GM12801 (cell line): Measurements from ENCODE around the gene SPATA13.

ENCODE experiments used
- TF ChIP-seq, protein P1 (sequence below): IDR thresholded peaks from one replicate; pipeline ENCODE4 v1.5.1; 2011; ENCODE audit warnings: control low read depth; ENCODE audit not compliant: insufficient read length; ENCODE audit errors: extremely low read depth

The SPATA13 gene

DNA sequence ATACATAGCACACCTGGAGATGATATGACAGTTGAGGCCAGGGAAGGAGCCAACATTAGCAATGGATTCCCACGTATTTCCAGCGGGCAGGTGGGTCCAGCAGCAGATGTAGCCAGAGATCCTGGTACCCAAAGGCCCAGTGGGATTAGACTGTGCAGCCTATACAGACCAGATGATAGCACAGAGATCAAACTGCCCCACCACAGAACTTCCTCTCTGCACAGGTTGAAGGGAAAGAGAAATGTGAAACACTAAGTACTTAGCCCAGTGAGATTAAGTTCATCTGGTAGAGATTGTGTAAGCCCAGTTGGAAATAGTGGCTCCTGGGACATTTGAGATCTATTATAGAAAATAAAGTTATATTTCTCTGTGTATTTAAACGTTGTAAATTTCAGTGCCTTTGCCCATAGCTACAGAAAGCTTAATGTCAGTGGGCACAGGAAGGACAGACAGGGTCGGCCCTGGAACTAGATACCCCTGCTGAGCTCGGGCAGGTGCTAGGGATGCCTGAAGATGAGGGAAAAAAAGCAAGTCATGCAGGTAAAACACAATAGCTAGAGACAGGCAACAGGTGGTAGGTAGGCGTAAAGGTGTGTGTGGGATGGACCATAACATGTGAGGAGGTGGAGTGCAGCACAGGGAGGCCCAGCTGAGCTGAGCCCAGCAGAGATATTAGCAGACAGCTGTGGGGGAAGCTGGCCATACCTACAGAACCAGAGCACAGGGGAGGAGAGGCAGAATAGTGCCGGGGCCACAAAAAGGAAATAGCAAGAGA lies 27.3 kb upstream of the SPATA13 start:
- TF ChIP-seq, protein P1, sequence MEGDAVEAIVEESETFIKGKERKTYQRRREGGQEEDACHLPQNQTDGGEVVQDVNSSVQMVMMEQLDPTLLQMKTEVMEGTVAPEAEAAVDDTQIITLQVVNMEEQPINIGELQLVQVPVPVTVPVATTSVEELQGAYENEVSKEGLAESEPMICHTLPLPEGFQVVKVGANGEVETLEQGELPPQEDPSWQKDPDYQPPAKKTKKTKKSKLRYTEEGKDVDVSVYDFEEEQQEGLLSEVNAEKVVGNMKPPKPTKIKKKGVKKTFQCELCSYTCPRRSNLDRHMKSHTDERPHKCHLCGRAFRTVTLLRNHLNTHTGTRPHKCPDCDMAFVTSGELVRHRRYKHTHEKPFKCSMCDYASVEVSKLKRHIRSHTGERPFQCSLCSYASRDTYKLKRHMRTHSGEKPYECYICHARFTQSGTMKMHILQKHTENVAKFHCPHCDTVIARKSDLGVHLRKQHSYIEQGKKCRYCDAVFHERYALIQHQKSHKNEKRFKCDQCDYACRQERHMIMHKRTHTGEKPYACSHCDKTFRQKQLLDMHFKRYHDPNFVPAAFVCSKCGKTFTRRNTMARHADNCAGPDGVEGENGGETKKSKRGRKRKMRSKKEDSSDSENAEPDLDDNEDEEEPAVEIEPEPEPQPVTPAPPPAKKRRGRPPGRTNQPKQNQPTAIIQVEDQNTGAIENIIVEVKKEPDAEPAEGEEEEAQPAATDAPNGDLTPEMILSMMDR = no peak

DNA sequence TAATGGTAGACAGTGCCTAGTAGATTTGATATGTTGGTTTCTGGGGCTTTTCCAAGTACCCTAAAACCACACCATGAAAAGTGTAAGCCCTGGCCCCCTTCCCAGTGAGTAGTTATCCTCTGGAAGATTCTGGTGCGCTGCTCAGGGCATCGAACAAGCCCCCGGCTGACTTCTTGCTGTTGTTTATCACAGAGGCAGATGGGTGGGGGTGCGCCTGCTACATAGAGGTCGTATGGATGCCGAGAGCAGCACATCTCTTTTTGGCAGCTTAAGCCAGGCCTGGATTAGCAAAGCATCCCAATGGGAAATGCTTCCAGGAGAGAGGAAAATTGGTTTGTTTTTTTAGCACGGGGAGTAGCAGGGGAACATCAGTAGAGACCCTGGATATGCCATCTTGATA lies 26.3 kb upstream of the SPATA13 start:
- TF ChIP-seq, protein P1 = no peak

DNA sequence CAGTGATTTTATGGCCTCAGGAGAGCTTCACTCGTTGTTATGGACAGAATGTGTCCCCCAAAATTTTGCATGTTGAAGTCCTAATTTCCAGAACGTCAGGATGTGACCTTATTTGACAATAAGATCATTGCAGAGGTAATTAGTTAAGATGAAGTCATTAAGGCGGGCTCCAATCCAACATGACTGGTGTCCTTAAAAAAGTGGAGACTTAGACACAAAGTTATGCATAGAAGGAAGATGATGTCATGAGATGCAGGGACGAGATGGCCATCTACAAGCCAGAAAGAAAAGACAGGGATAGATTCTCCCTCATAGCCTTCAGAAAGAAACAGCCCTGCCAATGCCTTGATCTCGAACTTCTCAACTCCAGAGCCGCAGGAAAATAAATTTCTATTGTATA lies 25.8 kb upstream of the SPATA13 start:
- TF ChIP-seq, protein P1 = no peak

DNA sequence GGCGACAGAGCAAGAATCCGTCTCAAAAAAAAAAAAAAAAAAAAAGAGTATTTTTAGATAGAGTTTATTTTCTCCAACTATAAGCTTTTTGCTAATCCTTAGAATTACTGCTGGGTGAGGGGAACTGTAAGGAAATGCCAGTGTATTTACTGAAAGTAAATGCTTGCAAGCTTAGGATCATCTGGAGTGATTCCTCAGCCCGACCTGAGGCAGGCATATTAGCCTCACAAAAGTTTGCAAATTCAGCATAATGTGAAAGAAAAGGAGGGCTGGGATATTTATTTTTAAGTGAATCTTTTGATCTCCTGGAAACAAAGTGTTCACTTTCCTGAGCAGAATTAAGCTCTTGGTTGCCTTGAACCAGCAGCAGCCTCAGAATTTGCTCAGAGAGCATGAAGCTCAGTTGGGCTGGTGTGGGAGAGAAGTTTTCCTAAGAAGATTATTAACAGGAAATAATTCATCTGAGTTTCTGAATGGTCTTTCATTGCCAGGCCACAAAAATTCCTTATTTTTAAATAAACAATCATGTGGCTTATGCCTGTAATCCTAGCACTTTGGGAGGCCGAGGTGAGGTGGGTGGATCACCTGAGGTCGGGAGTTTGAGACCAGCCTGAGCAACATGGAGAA lies 24.7 kb upstream of the SPATA13 start:
- TF ChIP-seq, protein P1 = no peak

DNA sequence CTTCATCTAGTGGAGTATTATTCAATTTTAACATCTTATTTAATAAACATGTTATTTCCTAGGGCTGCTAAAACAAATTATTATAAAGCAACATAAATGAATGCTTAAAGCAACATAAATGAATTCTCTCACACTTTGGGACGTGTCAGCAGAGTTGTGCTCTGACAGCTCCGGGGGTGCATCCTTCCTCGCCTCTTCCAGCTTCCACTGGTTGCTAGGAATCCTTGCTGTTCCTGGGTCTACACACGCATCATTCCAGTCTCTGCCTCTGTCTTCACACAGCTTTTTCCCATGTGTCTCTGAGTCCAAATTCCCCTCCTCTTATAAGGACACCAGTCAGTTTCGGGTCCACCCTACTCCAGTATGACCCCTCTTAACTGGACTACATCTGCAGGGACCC lies 21.6 kb upstream of the SPATA13 start:
- TF ChIP-seq, protein P1 = no peak

DNA sequence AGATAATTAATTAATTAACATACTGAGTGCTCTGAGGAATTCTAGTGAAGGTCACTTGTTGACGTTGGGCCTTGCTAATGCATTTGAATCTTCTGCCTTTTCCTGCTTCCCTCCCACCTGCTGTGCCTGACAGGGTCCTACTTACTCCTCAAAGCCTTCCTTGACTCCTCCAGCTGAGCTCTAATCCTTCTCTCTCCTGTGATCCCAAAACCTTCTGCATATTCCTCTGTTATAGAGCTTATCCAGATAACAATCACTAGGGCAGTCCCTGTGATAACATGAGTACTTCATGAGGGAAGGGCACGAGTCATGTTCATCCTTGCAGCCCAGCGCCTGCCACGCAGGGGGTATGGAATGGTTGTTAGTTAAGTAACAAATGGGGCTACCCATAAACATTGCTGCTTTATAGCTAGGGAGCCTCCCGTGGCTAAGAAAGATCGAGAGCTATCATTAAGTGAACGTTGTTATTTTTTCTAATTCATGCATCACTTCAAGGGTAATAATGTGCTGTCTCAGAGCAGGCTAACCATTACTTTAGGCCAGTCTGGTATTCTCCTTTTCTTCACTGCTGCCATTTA lies 19.1 kb upstream of the SPATA13 start:
- TF ChIP-seq, protein P1 = no peak

DNA sequence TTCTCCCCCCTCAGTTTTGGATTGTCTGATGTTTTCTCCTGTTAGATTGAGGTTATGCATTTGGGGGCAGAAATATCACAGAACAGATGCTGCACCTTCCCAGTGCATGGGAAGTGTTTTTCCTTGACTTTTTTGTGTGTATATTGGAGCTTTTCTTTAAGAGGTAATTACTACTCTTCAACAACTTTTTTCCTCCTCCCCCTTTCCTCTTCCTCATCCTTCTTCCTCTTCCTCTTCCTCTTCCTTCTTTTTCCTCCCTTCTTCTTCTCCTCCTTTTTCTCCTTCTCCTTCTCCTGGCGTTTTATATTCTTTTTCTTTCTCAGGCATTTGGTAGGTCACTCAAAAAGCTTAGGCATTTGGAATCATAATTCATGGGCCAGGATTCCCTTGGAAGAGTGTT lies 18.1 kb upstream of the SPATA13 start:
- TF ChIP-seq, protein P1 = no peak
